Lung microvascular endothelial cell (primary cell): ENCODE measurements around the gene SBDS. TPM values are rescaled to one million over a fixed set of nuclear protein-coding genes. Genes with fewer than 3 reads are reported as not detected.
A peak's percentile ranks its signal among the peaks of the same experiment; 100 is the strongest.

ENCODE experiments used
- DNase-seq, 2 donors: peaks; one replicate each; pipeline versions ENCODE4 v3.0.0 to v3.0.0-alpha.2; 2010; ENCODE audit warnings: low read depth in 2 of 2
- total RNA-seq: library from RNA; depleted of rRNA; stranded (reverse); fragments of >200 nt; gene quantifications from 2 replicates; pipeline ENCODE4 v1.2.1, GENCODE V29; 2014

SBDS gene
- total RNA-seq, 1 donor from 2014 or later, result 100 TPM

DNA sequence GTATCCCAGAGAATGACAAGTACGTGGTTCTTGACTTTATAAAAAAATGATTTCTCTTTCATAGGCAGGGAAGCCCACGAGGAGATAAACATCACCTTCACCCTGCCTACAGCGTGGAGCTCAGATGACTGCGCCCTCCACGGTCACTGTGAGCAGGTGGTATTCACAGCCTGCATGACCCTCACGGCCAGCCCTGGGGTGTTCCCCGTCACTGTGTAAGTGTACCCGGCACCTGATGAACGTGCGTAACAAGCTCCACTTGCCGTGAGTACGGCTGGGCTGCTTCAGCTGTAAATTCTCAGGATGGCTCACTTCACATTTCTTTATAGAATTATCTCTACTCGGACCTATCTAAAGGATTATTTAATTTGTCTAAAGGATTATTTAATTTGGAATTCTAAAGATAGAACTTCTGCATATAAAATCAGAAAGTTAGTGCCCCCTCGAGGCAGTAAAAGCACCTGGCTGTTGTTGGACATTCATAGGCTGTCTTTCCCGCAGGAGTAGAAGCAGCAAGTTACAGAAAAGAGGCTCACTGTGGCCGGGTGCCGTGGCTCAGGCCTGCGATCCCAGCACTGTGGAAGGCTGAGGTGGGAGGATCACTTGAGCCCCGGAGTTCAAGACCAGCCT, 46.8 kb downstream of the SBDS start:
- DNase-seq, result no peak

GRCh38 chr7:66946545-66946944, 48.8 kb downstream of the SBDS start:
- DNase-seq, result peak; percentile 71 to 83

DNA sequence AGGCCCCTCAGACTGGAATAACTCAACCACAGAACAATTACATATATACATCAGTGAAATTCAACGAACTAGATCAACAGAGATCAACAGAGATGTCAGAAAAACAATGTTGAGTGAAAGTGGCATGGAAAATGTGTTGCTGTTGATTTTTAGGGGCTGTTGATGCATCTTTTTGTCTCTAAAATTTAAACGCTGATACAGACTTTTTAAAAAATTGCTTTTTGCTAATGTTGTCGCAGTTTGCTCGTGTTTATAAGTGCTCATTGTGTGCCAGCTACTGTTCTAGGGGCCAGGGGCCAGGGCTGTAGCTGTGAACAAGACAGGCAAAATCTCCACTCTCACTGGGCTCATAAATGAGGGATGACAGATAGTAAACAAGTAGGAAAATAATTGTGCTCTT, 56.1 kb downstream of the SBDS start:
- DNase-seq, result no peak

GRCh38 chr7:66937940-66938339, 57.4 kb downstream of the SBDS start:
- DNase-seq, result no peak

Other genes with a start within 250 kb of the SBDS start
- 42.9 and 67.1 TPM in 2 replicates for gene TMEM248, start 74.4 kb downstream of the SBDS start, total RNA-seq
- 9.4 and 12.1 TPM in 2 replicates for gene TYW1, start 1.2 kb upstream of the SBDS start, total RNA-seq